ENCODE measurements around the gene TUBB2A. TPM values are rescaled to one million over a fixed set of nuclear protein-coding genes. Genes with fewer than 3 reads are reported as not detected.
A peak's percentile ranks its signal among the peaks of the same experiment; 100 is the strongest.
"Not testable (repeated sequence)": the region's sequence is repeated elsewhere in the genome, so short reads cannot be mapped to it uniquely, and the experiment has no call there.

TUBB2A gene
- polyA plus RNA-seq, 1 of the 3 experiments (the other 2 are of a cell fraction): 199 TPM

DNA sequence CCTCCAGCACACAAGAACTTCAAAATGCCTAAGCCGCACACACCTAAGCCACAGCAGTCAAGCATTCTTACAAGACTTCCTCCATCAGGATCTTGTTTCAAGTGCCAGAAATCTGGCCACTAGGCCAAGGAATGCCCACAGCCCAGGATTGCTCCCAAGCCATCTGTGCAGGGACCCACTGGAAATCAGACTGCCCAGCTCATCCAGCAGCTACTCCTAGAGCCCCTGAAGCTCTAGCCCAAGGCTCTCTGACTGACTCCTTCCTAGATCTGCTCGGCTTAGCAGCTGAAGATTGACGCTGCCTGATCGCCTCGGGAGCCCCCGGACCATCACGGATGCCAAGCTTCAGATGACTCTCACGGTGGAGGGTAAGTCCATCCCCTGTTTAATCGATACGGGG lies 10.7 kb upstream of the TUBB2A start:
- H3K9me2 ChIP-seq; H3K9ac ChIP-seq; CTCF ChIA-PET; H4K20me1 ChIP-seq (ENCODE audit: insufficient read depth); H3K9me3 ChIP-seq; H3K4me3 ChIP-seq (ENCODE audit: low read depth in 2 of 2, low read length in 1 of 2); H3K79me2 ChIP-seq (ENCODE audit: insufficient read depth); H3K27ac ChIP-seq (ENCODE audit: low read depth in 2 of 2, low read length in 1 of 2); H3K36me3 ChIP-seq (replicated peaks in 1 of 2; ENCODE audit: control insufficient read depth in 1 of 2, insufficient read depth in 2 of 2, low read length in 1 of 2); H2AFZ ChIP-seq (ENCODE audit: low read depth); H3K27me3 ChIP-seq (ENCODE audit: insufficient read depth); DNase-seq; POLR2A ChIA-PET; H3K4me2 ChIP-seq: not testable (repeated sequence)
- WGBS (ENCODE audit: low lambda C conversion rate): 97% methylated on average over 10 of the region's 10 CpGs
- Histone ChIP-seq H3K4me1 (ENCODE audit: control insufficient read depth in 1 of 2, insufficient read depth in 2 of 2, low read depth in 1 of 2, low read length in 1 of 2) (peaks cover 0 to 34% of the 10 kb centered on the region in 2 experiments; a peak in 3 of 4 replicates), H3F3A (replicated peaks; ENCODE audit: insufficient read depth) (peaks cover 27% of the 10 kb centered on the region)

GRCh38 chr6:3166535-3167225 lies 9.3 kb upstream of the TUBB2A start:
- not testable (repeated sequence) for H3K27me3 ChIP-seq (ENCODE audit: insufficient read depth); H3K9me2 ChIP-seq; H3K36me3 ChIP-seq (replicated peaks in 1 of 2; ENCODE audit: control insufficient read depth in 1 of 2, insufficient read depth in 2 of 2, low read length in 1 of 2); DNase-seq; H4K20me1 ChIP-seq (ENCODE audit: insufficient read depth); H3K79me2 ChIP-seq (ENCODE audit: insufficient read depth); H3K9me3 ChIP-seq
- H3K4me1 ChIP-seq (ENCODE audit: control insufficient read depth in 1 of 2, insufficient read depth in 2 of 2, low read depth in 1 of 2, low read length in 1 of 2): peaks cover 3 to 34% of the 10 kb centered on the region in 2 experiments; a peak in 3 of 4 replicates
- WGBS (ENCODE audit: low lambda C conversion rate): 93% methylated on average over 10 of the region's 10 CpGs
- peaks cover 35% of the 10 kb centered on the region for H3F3A ChIP-seq (replicated peaks; ENCODE audit: insufficient read depth)
- H3K27ac ChIP-seq (ENCODE audit: low read depth in 2 of 2, low read length in 1 of 2): peak overlapping the region in 1 of 2 experiments; percentile 84; a peak in 2 of 4 replicates
- H2AFZ ChIP-seq (ENCODE audit: low read depth): peak overlapping the region; percentile 70
- peak overlapping the region; percentile 57; the same call in 1 of the 2 replicates for H3K4me2 ChIP-seq
- H3K4me3 ChIP-seq (ENCODE audit: low read depth in 2 of 2, low read length in 1 of 2): 0 out of 4 replicates have a peak overlapping the region, but pooled peaks of 1 of the 2 experiments have one; percentile 18
- ChIA-PET POLR2A (interaction anchor here (1.5 kb wide), 1 partner anchor 60 kb away, joined by 5 read pairs; no protein-coding TSS in a partner anchor), CTCF (interaction anchor here (1.0 kb wide), 1 partner anchor 113 kb away, joined by 3 read pairs; no protein-coding TSS in a partner anchor)
- peak overlapping the region; percentile 49; the same call in 1 of the 2 replicates for H3K9ac ChIP-seq

DNA sequence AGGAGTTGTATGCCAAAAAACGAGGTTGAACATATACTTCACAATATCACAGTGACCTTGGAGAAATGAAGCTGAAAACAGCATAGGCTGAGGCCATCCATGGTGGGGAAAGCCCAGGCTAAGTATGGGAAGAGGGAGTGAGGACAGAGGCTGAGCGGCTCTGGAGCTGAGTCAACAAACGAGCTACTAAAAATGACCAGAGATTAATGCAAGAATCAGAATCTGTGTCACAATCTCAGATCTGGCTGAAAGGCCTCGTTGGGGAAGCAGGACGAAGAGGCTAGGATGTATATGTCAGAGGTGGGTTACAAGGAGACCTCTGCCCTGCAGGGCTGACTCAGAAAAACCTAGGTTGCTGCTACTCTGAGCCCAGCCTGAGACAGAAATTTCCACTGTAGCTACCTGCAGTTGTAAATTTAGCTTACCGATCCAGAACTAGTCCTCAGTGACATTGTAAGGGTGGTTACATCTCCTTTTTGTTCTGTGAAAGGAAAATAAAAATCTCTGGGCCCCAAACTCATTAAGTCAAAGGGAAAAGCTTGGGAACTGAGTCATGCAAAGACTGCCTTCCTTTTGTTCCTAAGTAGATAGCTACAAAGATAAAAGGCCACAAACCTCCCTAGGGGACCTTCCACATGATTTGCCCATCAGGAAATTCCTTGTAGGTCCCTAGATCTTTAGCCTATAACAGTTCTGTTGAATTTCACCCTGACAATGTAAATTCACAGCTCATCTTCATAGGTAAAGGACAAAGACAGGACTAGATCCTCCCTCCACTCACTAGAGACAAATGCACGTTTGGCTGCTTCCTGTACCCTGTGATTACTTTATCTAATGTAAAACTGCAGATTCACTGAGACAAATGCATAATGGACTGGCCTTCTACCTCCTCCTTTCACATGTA lies 8.5 kb upstream of the TUBB2A start:
- no peaks in the 10 kb centered on the region for H3K9me3 ChIP-seq
- H3F3A ChIP-seq (replicated peaks; ENCODE audit: insufficient read depth): peaks cover 42% of the 10 kb centered on the region
- no peak for DNase-seq
- H3K27me3 ChIP-seq (ENCODE audit: insufficient read depth): no peaks in the 10 kb centered on the region
- ChIA-PET POLR2A (interaction anchor here (1.4 to 1.5 kb wide), 2 partner anchors 9 to 61 kb away, joined by 5 to 6 read pairs; partner anchors contain the start of gene TUBB2A), CTCF (interaction anchor here (0.6 to 1.1 kb wide), 4 partner anchors 40 to 114 kb away, joined by 3 to 4 read pairs (median 3); no protein-coding TSS in a partner anchor)
- H3K4me1 ChIP-seq (ENCODE audit: control insufficient read depth in 1 of 2, insufficient read depth in 2 of 2, low read depth in 1 of 2, low read length in 1 of 2): peaks cover 3 to 34% of the 10 kb centered on the region in 2 experiments; a peak in 3 of 4 replicates
- H3K4me3 ChIP-seq (ENCODE audit: low read depth in 2 of 2, low read length in 1 of 2): peak overlapping the region in 1 of 2 experiments; percentile 18; a peak in 2 of 4 replicates
- no peaks in the 10 kb centered on the region for H4K20me1 ChIP-seq (ENCODE audit: insufficient read depth)
- H3K36me3 ChIP-seq (replicated peaks in 1 of 2; ENCODE audit: control insufficient read depth in 1 of 2, insufficient read depth in 2 of 2, low read length in 1 of 2): no peaks in the 10 kb centered on the region
- WGBS (ENCODE audit: low lambda C conversion rate): 19% methylated on average over 7 of the region's 7 CpGs
- peak overlapping the region; percentile 57 for H3K4me2 ChIP-seq
- H3K9me2 ChIP-seq: no peaks in the 10 kb centered on the region
- H3K9ac ChIP-seq: peak overlapping the region; percentile 49
- peak overlapping the region; percentile 70 for H2AFZ ChIP-seq (ENCODE audit: low read depth)
- H3K27ac ChIP-seq (ENCODE audit: low read depth in 2 of 2, low read length in 1 of 2): peak overlapping the region in 1 of 2 experiments; percentile 84; a peak in 2 of 4 replicates
- no peaks in the 10 kb centered on the region for H3K79me2 ChIP-seq (ENCODE audit: insufficient read depth)
- TF ChIP-seq, protein P1, sequence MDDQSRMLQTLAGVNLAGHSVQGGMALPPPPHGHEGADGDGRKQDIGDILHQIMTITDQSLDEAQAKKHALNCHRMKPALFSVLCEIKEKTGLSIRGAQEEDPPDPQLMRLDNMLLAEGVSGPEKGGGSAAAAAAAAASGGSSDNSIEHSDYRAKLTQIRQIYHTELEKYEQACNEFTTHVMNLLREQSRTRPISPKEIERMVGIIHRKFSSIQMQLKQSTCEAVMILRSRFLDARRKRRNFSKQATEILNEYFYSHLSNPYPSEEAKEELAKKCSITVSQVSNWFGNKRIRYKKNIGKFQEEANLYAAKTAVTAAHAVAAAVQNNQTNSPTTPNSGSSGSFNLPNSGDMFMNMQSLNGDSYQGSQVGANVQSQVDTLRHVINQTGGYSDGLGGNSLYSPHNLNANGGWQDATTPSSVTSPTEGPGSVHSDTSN (IDR thresholded peaks at IDR 0.05): peak; percentile 71
- TF ChIP-seq EZH2phosphoT487 (IDR thresholded peaks at IDR 0.05; ENCODE audit: borderline replicate concordance, low read depth): no peak
- peak; percentile 72 for TF ChIP-seq TCF12 (IDR thresholded peaks at IDR 0.05)
- TF ChIP-seq GATA2 (CRISPR knock-in tag; IDR thresholded peaks at IDR 0.05): no peak
- 0 out of 2 replicates have a peak, but pooled peaks have one; percentile 32 for TF ChIP-seq TEAD4 (IDR thresholded peaks at IDR 0.05; ENCODE audit: borderline replicate concordance, insufficient read depth)
- TF ChIP-seq TAF1 (IDR thresholded peaks at IDR 0.05; ENCODE audit: borderline replicate concordance, low read depth, low read length): no peak
- peak; percentile 61; the same call in 1 of the 2 replicates for TF ChIP-seq RXRA (IDR thresholded peaks at IDR 0.05; ENCODE audit: borderline replicate concordance, low read depth)
- TF ChIP-seq RFX5 (IDR thresholded peaks at IDR 0.05; ENCODE audit: low read length): no peak
- TF ChIP-seq CTCF (IDR thresholded peaks at IDR 0.05): no peak
- no peak for TF ChIP-seq MXI1 (IDR thresholded peaks at IDR 0.05; ENCODE audit: low read depth, low read length)
- no peak for TF ChIP-seq MEF2A (IDR thresholded peaks at IDR 0.05; ENCODE audit: borderline replicate concordance, low read depth)
- TF ChIP-seq GABPA (IDR thresholded peaks at IDR 0.05; ENCODE audit: low read depth): no peak
- TF ChIP-seq FOXJ3 (CRISPR knock-in tag; IDR thresholded peaks at IDR 0.05): no peak

All from SK-N-SH (cell line).